Colonic mucosa (tissue), 4 donors: ENCODE data around the gene TYRP1. TPM values are rescaled to one million over a fixed set of nuclear protein-coding genes. Genes with fewer than 3 reads are reported as not detected.

Source experiments
- DNase-seq: peaks from one replicate; pipeline ENCODE4 v3.0.0-alpha.2; 2020
- H3K27ac ChIP-seq: fragments of 200-600 bp; one replicate; pipeline ENCODE4 v1.8.0; 2021
- H3K27me3 ChIP-seq: fragments of 200-600 bp; one replicate; pipeline ENCODE4 v1.8.0; 2021
- H3K36me3 ChIP-seq: fragments of 200-600 bp; one replicate; pipeline ENCODE4 v1.8.0; 2021
- H3K4me1 ChIP-seq: fragments of 200-600 bp; one replicate; pipeline ENCODE4 v1.8.0; 2021; ENCODE audit warnings: mild to moderate bottlenecking
- H3K4me3 ChIP-seq: fragments of 200-600 bp; one replicate; pipeline ENCODE4 v1.8.0; 2021
- H3K9ac ChIP-seq, 2 donors: one replicate each; pipeline ENCODE4 v1.7.0; 2013; ENCODE audit warnings: control low read depth in 2 of 2, low read depth in 2 of 2, low read length in 2 of 2
- H3K9me3 ChIP-seq: fragments of 200-600 bp; one replicate; pipeline ENCODE4 v1.8.0; 2021
- intact Hi-C: fragments of 100-400 bp; cut with DNase I; formaldehyde crosslinking; loops from one replicate; pipeline ENCODE4 v1.14.1; 2022
- total RNA-seq, 2 donors: library from RNA; stranded (reverse); fragmentation: NEBNext Ultra II Directional in 1 of 2; extraction: Animal tissue kit (Norgen Biotek cat#: 25700) in 1 of 2; gene quantifications; one replicate each; pipeline ENCODE4 v1.2.1, GENCODE V29; 2021
- TF ChIP-seq, protein P1 (sequence below): fragments of 200-600 bp; IDR thresholded peaks from one replicate; pipeline ENCODE4 v1.8.0; 2022; ENCODE audit warnings: antibody characterized with exemption, mild to moderate bottlenecking
- donor health status: healthy.
- donor health status: DM: no; HTN: no; CAD: no.
- donor health status: DM: no; HTN: no; CAD: no.

The TYRP1 gene
- total RNA-seq, 2 donors from 2014 or later, result 0.30 to 1.4 TPM

DNA sequence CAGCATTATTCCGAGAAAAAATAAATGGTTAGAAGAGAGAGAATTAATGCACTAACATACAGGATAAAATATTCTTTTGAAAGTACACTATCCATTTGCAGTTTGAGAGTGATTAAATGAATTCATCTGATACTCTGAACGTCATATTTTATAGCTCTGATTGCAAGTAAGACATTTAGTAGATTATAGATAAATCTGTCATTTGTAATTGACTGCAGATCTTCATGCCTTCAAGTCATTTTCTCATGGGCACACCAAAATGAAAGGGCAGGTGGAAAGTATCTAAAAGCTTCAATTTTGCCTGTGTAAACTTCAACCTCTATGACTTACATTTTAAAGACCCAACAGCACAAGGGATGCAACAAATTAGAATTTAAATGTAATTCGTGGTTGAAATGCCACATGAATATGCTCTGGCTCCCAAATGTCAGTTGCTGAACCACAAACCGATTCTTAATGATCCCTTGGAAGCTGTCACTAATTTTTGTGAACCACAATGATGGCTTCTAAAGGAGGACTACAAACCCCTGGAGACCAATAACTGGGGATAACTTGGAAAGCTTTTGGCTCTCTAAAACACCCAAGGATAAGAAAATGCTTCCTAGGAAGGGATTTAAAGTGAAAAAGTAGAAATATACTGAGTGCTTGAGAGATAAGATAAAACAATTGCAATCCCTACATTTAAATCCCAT, 3.9 kb downstream of the TYRP1 start:
- DNase-seq, result no peak
- Histone ChIP-seq H3K4me3 (no peak overlapping the region), H3K9ac (no peak overlapping the region), H3K36me3 (no peaks in the 10 kb centered on the region), H3K27me3 (no peaks in the 10 kb centered on the region), H3K27ac (no peak overlapping the region), H3K9me3 (no peaks in the 10 kb centered on the region), H3K4me1 (no peaks in the 10 kb centered on the region)
- intact Hi-C loops, result no loop called here
- TF ChIP-seq, protein P1, sequence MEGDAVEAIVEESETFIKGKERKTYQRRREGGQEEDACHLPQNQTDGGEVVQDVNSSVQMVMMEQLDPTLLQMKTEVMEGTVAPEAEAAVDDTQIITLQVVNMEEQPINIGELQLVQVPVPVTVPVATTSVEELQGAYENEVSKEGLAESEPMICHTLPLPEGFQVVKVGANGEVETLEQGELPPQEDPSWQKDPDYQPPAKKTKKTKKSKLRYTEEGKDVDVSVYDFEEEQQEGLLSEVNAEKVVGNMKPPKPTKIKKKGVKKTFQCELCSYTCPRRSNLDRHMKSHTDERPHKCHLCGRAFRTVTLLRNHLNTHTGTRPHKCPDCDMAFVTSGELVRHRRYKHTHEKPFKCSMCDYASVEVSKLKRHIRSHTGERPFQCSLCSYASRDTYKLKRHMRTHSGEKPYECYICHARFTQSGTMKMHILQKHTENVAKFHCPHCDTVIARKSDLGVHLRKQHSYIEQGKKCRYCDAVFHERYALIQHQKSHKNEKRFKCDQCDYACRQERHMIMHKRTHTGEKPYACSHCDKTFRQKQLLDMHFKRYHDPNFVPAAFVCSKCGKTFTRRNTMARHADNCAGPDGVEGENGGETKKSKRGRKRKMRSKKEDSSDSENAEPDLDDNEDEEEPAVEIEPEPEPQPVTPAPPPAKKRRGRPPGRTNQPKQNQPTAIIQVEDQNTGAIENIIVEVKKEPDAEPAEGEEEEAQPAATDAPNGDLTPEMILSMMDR, result no peak

DNA sequence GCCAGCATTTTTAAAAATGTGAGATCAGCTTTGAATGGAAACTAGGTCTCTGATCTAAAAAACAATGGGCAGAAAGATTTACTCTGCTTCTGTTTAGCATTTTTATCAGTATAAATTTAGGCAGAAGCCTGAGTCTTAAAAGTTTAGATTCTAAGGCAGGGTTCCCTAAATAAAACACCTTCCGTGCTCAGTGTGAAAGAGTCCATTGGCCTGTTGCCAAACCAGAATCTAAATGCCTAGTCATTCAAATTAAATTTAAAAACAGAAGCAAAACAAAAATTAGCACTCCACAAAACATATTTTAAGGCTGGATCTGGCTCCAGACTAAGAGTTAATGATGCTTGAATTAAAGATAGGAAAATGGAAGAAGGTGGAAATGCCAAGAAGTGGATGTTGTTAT, 4.5 kb downstream of the TYRP1 start:
- TF ChIP-seq, protein P1, result no peak
- Histone ChIP-seq H3K36me3 (no peaks in the 10 kb centered on the region), H3K27ac (no peak overlapping the region), H3K9me3 (no peaks in the 10 kb centered on the region), H3K4me3 (no peak overlapping the region), H3K4me1 (no peaks in the 10 kb centered on the region), H3K9ac (no peak overlapping the region), H3K27me3 (no peaks in the 10 kb centered on the region)
- no peak for DNase-seq
- intact Hi-C loops, result no loop called here

DNA sequence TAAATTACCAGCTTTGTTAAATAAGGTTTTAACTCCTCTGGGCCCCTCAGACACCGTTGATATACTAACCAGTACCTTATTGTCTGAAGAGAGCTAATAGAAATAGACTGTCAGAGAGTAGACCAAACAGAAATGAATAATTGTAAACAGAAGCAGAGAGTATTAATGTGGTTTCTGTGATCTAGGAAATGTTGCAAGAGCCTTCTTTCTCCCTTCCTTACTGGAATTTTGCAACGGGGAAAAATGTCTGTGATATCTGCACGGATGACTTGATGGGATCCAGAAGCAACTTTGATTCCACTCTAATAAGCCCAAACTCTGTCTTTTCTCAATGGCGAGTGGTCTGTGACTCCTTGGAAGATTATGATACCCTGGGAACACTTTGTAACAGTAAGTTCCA, 5.1 kb downstream of the TYRP1 start:
- no peaks in the 10 kb centered on the region for H3K27me3 ChIP-seq
- TF ChIP-seq, protein P1, result no peak
- DNase-seq, result no peak
- H3K4me3 ChIP-seq, result no peak overlapping the region
- H3K4me1 ChIP-seq, result no peaks in the 10 kb centered on the region
- intact Hi-C loops, result no loop called here
- H3K9me3 ChIP-seq, result no peaks in the 10 kb centered on the region
- H3K27ac ChIP-seq, result no peak overlapping the region
- no peaks in the 10 kb centered on the region for H3K36me3 ChIP-seq
- H3K9ac ChIP-seq, result no peak overlapping the region

DNA sequence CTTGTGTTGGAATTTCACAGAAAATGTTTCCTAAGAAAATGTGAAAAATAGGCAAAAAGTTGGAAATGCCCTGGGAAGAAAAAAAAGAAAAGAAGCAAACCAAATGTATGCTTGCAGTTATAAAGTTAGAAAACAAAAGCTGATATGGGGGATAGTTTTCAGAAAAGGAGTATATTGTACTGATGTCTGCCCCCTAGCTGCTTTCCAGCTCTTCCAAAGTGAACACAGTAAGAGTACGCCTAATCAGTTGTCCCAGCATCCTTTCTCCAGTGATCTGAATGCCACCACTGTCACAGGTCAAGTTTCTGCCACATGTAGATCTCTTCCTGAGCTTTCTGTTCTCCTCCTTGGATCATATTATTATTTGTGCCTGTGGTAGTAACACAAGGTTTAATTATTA, 5.8 kb downstream of the TYRP1 start:
- DNase-seq, result no peak
- Histone ChIP-seq H3K27ac (no peak overlapping the region), H3K27me3 (no peaks in the 10 kb centered on the region), H3K4me3 (no peak overlapping the region), H3K9ac (no peak overlapping the region), H3K4me1 (no peaks in the 10 kb centered on the region), H3K9me3 (no peaks in the 10 kb centered on the region), H3K36me3 (no peaks in the 10 kb centered on the region)
- TF ChIP-seq, protein P1, result no peak
- intact Hi-C loops, result no loop called here

DNA sequence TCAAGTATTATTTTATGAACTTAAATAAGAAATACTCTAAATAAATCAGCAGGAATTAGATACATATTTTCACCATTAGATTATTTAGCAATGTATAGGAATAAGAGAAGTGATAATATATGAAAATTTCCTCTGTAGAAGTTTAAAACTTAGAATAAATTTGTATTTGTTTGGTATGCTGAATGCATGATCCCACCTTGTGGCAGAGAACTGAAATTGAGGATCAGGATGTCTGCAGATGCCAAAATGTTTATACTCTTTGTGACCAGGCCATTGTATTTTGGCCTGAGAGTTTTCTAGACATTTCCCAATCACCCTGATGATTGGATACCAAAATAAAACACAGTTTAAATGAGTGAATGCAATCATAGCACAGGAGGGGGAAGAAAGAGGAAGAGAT, 6.3 kb downstream of the TYRP1 start:
- no peaks in the 10 kb centered on the region for H3K36me3 ChIP-seq
- H3K4me1 ChIP-seq, result no peaks in the 10 kb centered on the region
- no peak for DNase-seq
- H3K27me3 ChIP-seq, result no peaks in the 10 kb centered on the region
- no peak overlapping the region for H3K9ac ChIP-seq
- no peak overlapping the region for H3K4me3 ChIP-seq
- TF ChIP-seq, protein P1, result no peak
- H3K9me3 ChIP-seq, result no peaks in the 10 kb centered on the region
- no peak overlapping the region for H3K27ac ChIP-seq
- intact Hi-C loops, result no loop called here
